ENCODE results near the gene RLBP1.

- TF ChIP-seq CTCF (IDR thresholded peaks at IDR 0.05) (no peak), ZFX (IDR thresholded peaks at IDR 0.05; ENCODE audit: borderline replicate concordance) (no peak)
Observed at GRCh38 chr15:89215627-89216026, 5.8 kb downstream of the RLBP1 start.
